ENCODE data around the gene ANKRD9.

The ANKRD9 gene

GRCh38 chr14:102505775-102506625 lies 3.6 kb downstream of the ANKRD9 start:
- no peaks in the 10 kb centered on the region for H3K27me3 ChIP-seq (ENCODE audit: insufficient read depth, low read length, poor library complexity)
- H3K9me3 ChIP-seq (ENCODE audit: insufficient read depth, low read length, severe bottlenecking): no peaks in the 10 kb centered on the region
- DNase-seq: no peak
- H2AFZ ChIP-seq (ENCODE audit: low read depth, low read length): no peak overlapping the region
- no peak for ATAC-seq (ENCODE audit: insufficient read depth, low read depth)
- no peak overlapping the region for H3K4me2 ChIP-seq (ENCODE audit: insufficient read depth, low read length)
- no peak for TF ChIP-seq EZH2 (IDR thresholded peaks at IDR 0.05; ENCODE audit: borderline replicate concordance, low read depth, low read length, severe bottlenecking)
- TF ChIP-seq, protein P1, sequence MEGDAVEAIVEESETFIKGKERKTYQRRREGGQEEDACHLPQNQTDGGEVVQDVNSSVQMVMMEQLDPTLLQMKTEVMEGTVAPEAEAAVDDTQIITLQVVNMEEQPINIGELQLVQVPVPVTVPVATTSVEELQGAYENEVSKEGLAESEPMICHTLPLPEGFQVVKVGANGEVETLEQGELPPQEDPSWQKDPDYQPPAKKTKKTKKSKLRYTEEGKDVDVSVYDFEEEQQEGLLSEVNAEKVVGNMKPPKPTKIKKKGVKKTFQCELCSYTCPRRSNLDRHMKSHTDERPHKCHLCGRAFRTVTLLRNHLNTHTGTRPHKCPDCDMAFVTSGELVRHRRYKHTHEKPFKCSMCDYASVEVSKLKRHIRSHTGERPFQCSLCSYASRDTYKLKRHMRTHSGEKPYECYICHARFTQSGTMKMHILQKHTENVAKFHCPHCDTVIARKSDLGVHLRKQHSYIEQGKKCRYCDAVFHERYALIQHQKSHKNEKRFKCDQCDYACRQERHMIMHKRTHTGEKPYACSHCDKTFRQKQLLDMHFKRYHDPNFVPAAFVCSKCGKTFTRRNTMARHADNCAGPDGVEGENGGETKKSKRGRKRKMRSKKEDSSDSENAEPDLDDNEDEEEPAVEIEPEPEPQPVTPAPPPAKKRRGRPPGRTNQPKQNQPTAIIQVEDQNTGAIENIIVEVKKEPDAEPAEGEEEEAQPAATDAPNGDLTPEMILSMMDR (IDR thresholded peaks at IDR 0.05; ENCODE audit: borderline replicate concordance, extremely low read depth, low read length, poor library complexity, severe bottlenecking): no peak
- H3K27ac ChIP-seq (ENCODE audit: low read length): no peak overlapping the region
- no peaks in the 10 kb centered on the region for H3K79me2 ChIP-seq (ENCODE audit: insufficient read depth, low read length)
- H3K4me1 ChIP-seq (ENCODE audit: insufficient read depth, low read length): no peaks in the 10 kb centered on the region
- no peak overlapping the region for H3K4me3 ChIP-seq (ENCODE audit: low read depth in 1 of 2, low read length in 2 of 2)
- H3K36me3 ChIP-seq (ENCODE audit: insufficient read depth, low read length): no peaks in the 10 kb centered on the region
- no peaks in the 10 kb centered on the region; the same call in 1 of the 2 replicates for H4K20me1 ChIP-seq (ENCODE audit: insufficient read depth, low read length)
- H3K9ac ChIP-seq (ENCODE audit: low read depth, low read length): no peak overlapping the region

GRCh38 chr14:102505000-102505619 lies 4.5 kb downstream of the ANKRD9 start:
- no peak overlapping the region for H3K4me2 ChIP-seq (ENCODE audit: insufficient read depth, low read length)
- H3K27me3 ChIP-seq (ENCODE audit: insufficient read depth, low read length, poor library complexity): no peaks in the 10 kb centered on the region
- no peak overlapping the region for H3K27ac ChIP-seq (ENCODE audit: low read length)
- TF ChIP-seq EZH2 (IDR thresholded peaks at IDR 0.05; ENCODE audit: borderline replicate concordance, low read depth, low read length, severe bottlenecking): no peak
- no peak; the same call in 2 of the 3 replicates for ATAC-seq (ENCODE audit: insufficient read depth, low read depth)
- no peaks in the 10 kb centered on the region; the same call in 1 of the 2 replicates for H4K20me1 ChIP-seq (ENCODE audit: insufficient read depth, low read length)
- no peak overlapping the region for H3K9ac ChIP-seq (ENCODE audit: low read depth, low read length)
- no peak overlapping the region for H3K4me3 ChIP-seq (ENCODE audit: low read depth in 1 of 2, low read length in 2 of 2)
- no peaks in the 10 kb centered on the region for H3K4me1 ChIP-seq (ENCODE audit: insufficient read depth, low read length)
- H3K9me3 ChIP-seq (ENCODE audit: insufficient read depth, low read length, severe bottlenecking): no peaks in the 10 kb centered on the region
- no peak overlapping the region for H2AFZ ChIP-seq (ENCODE audit: low read depth, low read length)
- DNase-seq: no peak
- no peaks in the 10 kb centered on the region for H3K36me3 ChIP-seq (ENCODE audit: insufficient read depth, low read length)
- H3K79me2 ChIP-seq (ENCODE audit: insufficient read depth, low read length): no peaks in the 10 kb centered on the region

- Histone ChIP-seq H3K79me2 (ENCODE audit: insufficient read depth, low read length) (no peaks in the 10 kb centered on the region), H3K4me1 (ENCODE audit: insufficient read depth, low read length) (no peaks in the 10 kb centered on the region), H3K9ac (ENCODE audit: low read depth, low read length) (no peak overlapping the region), H3K36me3 (ENCODE audit: insufficient read depth, low read length) (no peaks in the 10 kb centered on the region), H3K4me2 (ENCODE audit: insufficient read depth, low read length) (no peak overlapping the region), H4K20me1 (ENCODE audit: insufficient read depth, low read length) (no peaks in the 10 kb centered on the region; the same call in 1 of the 2 replicates), H2AFZ (ENCODE audit: low read depth, low read length) (no peak overlapping the region), H3K27me3 (ENCODE audit: insufficient read depth, low read length, poor library complexity) (no peaks in the 10 kb centered on the region), H3K4me3 (ENCODE audit: low read depth in 1 of 2, low read length in 2 of 2) (no peak overlapping the region), H3K9me3 (ENCODE audit: insufficient read depth, low read length, severe bottlenecking) (no peaks in the 10 kb centered on the region), H3K27ac (ENCODE audit: low read length) (no peak overlapping the region)
- TF ChIP-seq, protein P1 (IDR thresholded peaks at IDR 0.05; ENCODE audit: borderline replicate concordance, extremely low read depth, low read length, poor library complexity, severe bottlenecking): no peak
- TF ChIP-seq EZH2 (IDR thresholded peaks at IDR 0.05; ENCODE audit: borderline replicate concordance, low read depth, low read length, severe bottlenecking): no peak
- DNase-seq (no peak), ATAC-seq (ENCODE audit: insufficient read depth, low read depth) (no peak)
Measured at GRCh38 chr14:102504328-102504999, 5.1 kb downstream of the ANKRD9 start.

Measured in DND-41 (cell line).